Astrocyte (in vitro differentiated cells and primary cell): ENCODE results near the gene PKHD1. TPM values are rescaled to one million over a fixed set of nuclear protein-coding genes. Genes with fewer than 3 reads are reported as not detected.

ENCODE experiments used
- DNase-seq: peaks from one replicate; pipeline ENCODE4 v3.0.0-alpha.2; 2010; ENCODE audit warnings: low read depth
- FAIRE-seq: peaks from 2 replicates; lab custom pipeline; 2011; peaks lifted over from hg19 to GRCh38; lab: Jason Lieb, UNC
- H2AFZ ChIP-seq: 2 replicates; pipeline ENCODE4 v1.6.0; 2012; ENCODE audit warnings: low read depth, low read length, inconsistent platforms
- H3K27ac ChIP-seq: 2 replicates; pipeline ENCODE4 v1.5.1; 2011; ENCODE audit warnings: low read depth, low read length, inconsistent platforms
- H3K27me3 ChIP-seq: 2 replicates; pipeline ENCODE4 v1.6.0; 2011; ENCODE audit warnings: low read length, inconsistent platforms; ENCODE audit not compliant: insufficient read depth
- H3K36me3 ChIP-seq: 2 replicates; pipeline ENCODE4 v1.5.1; 2011; ENCODE audit warnings: low read length, inconsistent platforms; ENCODE audit not compliant: insufficient read depth
- H3K4me1 ChIP-seq: 2 replicates; pipeline ENCODE4 v1.5.1; 2011; ENCODE audit warnings: low read length, inconsistent platforms; ENCODE audit not compliant: insufficient read depth
- H3K4me2 ChIP-seq: 2 replicates; pipeline ENCODE4 v1.6.0; 2012; ENCODE audit warnings: low read length, inconsistent platforms
- H3K4me3 ChIP-seq: 2 replicates; pipeline ENCODE4 v1.5.1; 2011; ENCODE audit warnings: low read depth, mild to moderate bottlenecking, low read length, inconsistent platforms; ENCODE audit not compliant: insufficient read depth
- H3K79me2 ChIP-seq: 2 replicates; pipeline ENCODE4 v1.6.0; 2012; ENCODE audit warnings: mild to moderate bottlenecking, low read length, inconsistent platforms; ENCODE audit not compliant: insufficient read depth
- H3K9ac ChIP-seq: 2 replicates; pipeline ENCODE4 v1.6.0; 2012; ENCODE audit warnings: mild to moderate bottlenecking, low read length, inconsistent platforms
- H3K9me3 ChIP-seq: 2 replicates; pipeline ENCODE4 v1.5.1; 2012; ENCODE audit warnings: low read depth, mild to moderate bottlenecking, low read length, inconsistent platforms; ENCODE audit not compliant: insufficient read depth
- H4K20me1 ChIP-seq: 2 replicates; pipeline ENCODE4 v1.6.0; 2012; ENCODE audit warnings: low read length, inconsistent platforms; ENCODE audit not compliant: insufficient read depth
- H3K27ac Mint-ChIP-seq: one replicate; pipeline ENCODE4 v1.8.0; 2021; ENCODE audit warnings: mild to moderate bottlenecking, mixed read lengths; ENCODE audit not compliant: unreplicated experiment
- H3K27me3 Mint-ChIP-seq: one replicate; pipeline ENCODE4 v1.8.0; 2021; ENCODE audit warnings: low read depth, mixed read lengths; ENCODE audit not compliant: unreplicated experiment
- H3K36me3 Mint-ChIP-seq: one replicate; pipeline ENCODE4 v1.8.0; 2021; ENCODE audit warnings: low read depth, mixed read lengths; ENCODE audit not compliant: unreplicated experiment
- H3K4me1 Mint-ChIP-seq: one replicate; pipeline ENCODE4 v1.8.0; 2021; ENCODE audit warnings: low read depth, mixed read lengths; ENCODE audit not compliant: unreplicated experiment
- H3K4me3 Mint-ChIP-seq: one replicate; pipeline ENCODE4 v1.8.0; 2021; ENCODE audit warnings: mild to moderate bottlenecking, moderate library complexity, mixed read lengths; ENCODE audit not compliant: unreplicated experiment
- H3K9me3 Mint-ChIP-seq: one replicate; pipeline ENCODE4 v1.8.0; 2021; ENCODE audit warnings: mild to moderate bottlenecking, mixed read lengths; ENCODE audit not compliant: unreplicated experiment
- CTCF ChIP-seq: IDR thresholded peaks from 2 replicates; pipeline ENCODE4 v1.5.1; 2011; ENCODE audit warnings: low read depth, mild to moderate bottlenecking, inconsistent platforms, low read length, moderate library complexity; ENCODE audit not compliant: insufficient read depth
- EZH2 ChIP-seq: IDR thresholded peaks from 2 replicates; pipeline ENCODE4 v1.6.1; 2012; ENCODE audit warnings: mild to moderate bottlenecking, low read length, inconsistent platforms; ENCODE audit not compliant: insufficient read depth
- total RNA-seq: library from RNA; stranded (reverse); gene quantifications from 2 replicates; pipeline ENCODE4 v1.2.1, GENCODE V29; 2021

PKHD1 gene
- total RNA-seq, 1 donor from 2014 or later = 0.16 TPM

- H3K27me3 Mint-ChIP-seq = peaks cover 3% of the 10 kb centered on the region
- no peaks in the 10 kb centered on the region for H3K9me3 Mint-ChIP-seq
- Histone ChIP-seq H3K4me2 (no peak overlapping the region), H3K9me3 (no peaks in the 10 kb centered on the region), H3K79me2 (no peaks in the 10 kb centered on the region), H2AFZ (no peak overlapping the region), H3K4me3 (no peak overlapping the region), H3K4me1 (no peaks in the 10 kb centered on the region), H4K20me1 (no peaks in the 10 kb centered on the region), H3K27ac (no peak overlapping the region), H3K9ac (no peak overlapping the region), H3K36me3 (no peaks in the 10 kb centered on the region), H3K27me3 (no peaks in the 10 kb centered on the region)
- FAIRE-seq = no peak
- no peak for TF ChIP-seq EZH2
- no peak for TF ChIP-seq CTCF
- H3K4me3 Mint-ChIP-seq = no peak overlapping the region
- H3K36me3 Mint-ChIP-seq = no peaks in the 10 kb centered on the region
- H3K27ac Mint-ChIP-seq = no peak overlapping the region
- DNase-seq = no peak
- H3K4me1 Mint-ChIP-seq = peaks cover 5% of the 10 kb centered on the region
Observed at GRCh38 chr6:52059821-52060220, 27.6 kb downstream of the PKHD1 start.

- H3K27ac Mint-ChIP-seq = no peak overlapping the region
- H3K27me3 Mint-ChIP-seq = peaks cover 13% of the 10 kb centered on the region
- no peaks in the 10 kb centered on the region for H3K79me2 ChIP-seq
- no peak overlapping the region for H3K4me3 Mint-ChIP-seq
- no peaks in the 10 kb centered on the region for H3K36me3 ChIP-seq
- H3K9me3 ChIP-seq = no peaks in the 10 kb centered on the region
- H2AFZ ChIP-seq = no peak overlapping the region
- no peaks in the 10 kb centered on the region for H3K36me3 Mint-ChIP-seq
- H3K27ac ChIP-seq = no peak overlapping the region
- no peak overlapping the region for H3K9ac ChIP-seq
- H3K9me3 Mint-ChIP-seq = no peaks in the 10 kb centered on the region
- DNase-seq (no peak), FAIRE-seq (no peak)
- TF ChIP-seq CTCF = no peak
- no peak for TF ChIP-seq EZH2
- H3K4me1 Mint-ChIP-seq = no peaks in the 10 kb centered on the region
- H3K4me1 ChIP-seq = no peaks in the 10 kb centered on the region
- no peak overlapping the region for H3K4me3 ChIP-seq
- no peak overlapping the region for H3K4me2 ChIP-seq
- H3K27me3 ChIP-seq = peaks cover 3% of the 10 kb centered on the region
- H4K20me1 ChIP-seq = no peaks in the 10 kb centered on the region
Observed at GRCh38 chr6:52055451-52055850, 32.0 kb downstream of the PKHD1 start.

DNA sequence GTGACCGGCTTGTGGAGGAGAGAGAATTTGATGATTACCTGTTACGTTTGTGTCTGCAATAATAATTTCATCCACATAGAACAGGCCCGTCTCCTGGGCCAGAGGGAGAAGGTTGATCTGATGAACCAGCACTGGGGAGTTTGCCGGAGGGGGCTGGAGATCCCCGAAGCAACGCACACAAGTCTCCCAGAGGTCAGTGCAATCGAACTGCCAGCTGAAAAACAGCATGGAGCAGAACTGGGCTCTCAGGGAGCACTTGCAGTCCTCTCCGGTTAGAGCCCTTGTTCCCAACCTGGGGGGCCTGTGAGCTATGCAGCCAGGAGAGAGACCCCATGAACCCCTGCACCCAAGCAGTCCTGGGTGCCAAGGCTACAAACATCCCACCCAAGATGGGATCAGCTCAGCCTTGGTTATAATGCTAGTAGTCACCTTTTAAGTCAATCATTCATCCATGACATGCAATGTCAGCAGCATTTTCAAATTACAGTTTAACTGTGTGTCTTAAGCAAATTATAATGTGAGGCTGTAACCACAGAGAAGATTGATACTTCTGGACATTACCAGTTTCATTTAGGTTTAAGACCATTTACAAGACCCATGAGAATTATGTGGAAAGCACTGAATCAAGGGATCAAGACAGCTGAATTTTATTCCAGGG is 34.2 kb downstream of the PKHD1 start:
- Histone ChIP-seq H3K9me3 (no peaks in the 10 kb centered on the region), H2AFZ (no peak overlapping the region), H3K79me2 (no peaks in the 10 kb centered on the region), H3K27ac (no peak overlapping the region), H4K20me1 (no peaks in the 10 kb centered on the region), H3K4me3 (no peak overlapping the region), H3K4me1 (no peaks in the 10 kb centered on the region), H3K9ac (no peak overlapping the region), H3K4me2 (no peak overlapping the region), H3K36me3 (no peaks in the 10 kb centered on the region), H3K27me3 (peaks cover 3% of the 10 kb centered on the region)
- Mint-ChIP-seq H3K4me3 (no peak overlapping the region), H3K27me3 (peaks cover 16% of the 10 kb centered on the region), H3K27ac (no peak overlapping the region), H3K36me3 (no peaks in the 10 kb centered on the region), H3K9me3 (no peaks in the 10 kb centered on the region), H3K4me1 (no peaks in the 10 kb centered on the region)
- DNase-seq = no peak
- TF ChIP-seq CTCF (no peak), EZH2 (no peak)
- no peak for FAIRE-seq
